Measurements from ENCODE around the gene PLCH1. TPM values are rescaled to one million over a fixed set of nuclear protein-coding genes. Genes with fewer than 3 reads are reported as not detected.

PLCH1 gene
- total RNA-seq, 4 donors from 2014 or later, result 0.29 to 12.0 (median 0.58) TPM

- TF ChIP-seq POLR2A (IDR thresholded peaks at IDR 0.05), result no peak
- TF ChIP-seq CTCF (IDR thresholded peaks at IDR 0.05), result no peak
- H3K27ac ChIP-seq, result no peak overlapping the region
- H3K9me3 ChIP-seq, result no peaks in the 10 kb centered on the region
- DNase-seq, result no peak
- intact Hi-C loops (cut with DNase I; ENCODE audit: low total_unique reads), result no loop called here
- H3K27me3 ChIP-seq, result no peaks in the 10 kb centered on the region
- no peak overlapping the region for H3K4me3 ChIP-seq
- H3K36me3 ChIP-seq, result no peaks in the 10 kb centered on the region
- H3K4me1 ChIP-seq, result no peaks in the 10 kb centered on the region
Observed at GRCh38 chr3:155550391-155550790, 194.5 kb downstream of the PLCH1 start.

- no peaks in the 10 kb centered on the region for H3K4me1 ChIP-seq
- H3K27me3 ChIP-seq, result no peaks in the 10 kb centered on the region
- no peak overlapping the region for H3K4me3 ChIP-seq
- no peaks in the 10 kb centered on the region for H3K36me3 ChIP-seq
- TF ChIP-seq POLR2A (IDR thresholded peaks at IDR 0.05) (no peak), CTCF (IDR thresholded peaks at IDR 0.05) (no peak)
- H3K9me3 ChIP-seq, result no peaks in the 10 kb centered on the region
- H3K27ac ChIP-seq, result no peak overlapping the region
- intact Hi-C loops (cut with DNase I; ENCODE audit: low total_unique reads), result no loop called here
- no peak for DNase-seq
Observed at GRCh38 chr3:155549087-155549486, 195.8 kb downstream of the PLCH1 start.

GRCh38 chr3:155548195-155548594 lies 196.7 kb downstream of the PLCH1 start:
- Histone ChIP-seq H3K27ac (no peak overlapping the region), H3K4me1 (no peaks in the 10 kb centered on the region), H3K27me3 (no peaks in the 10 kb centered on the region), H3K4me3 (no peak overlapping the region), H3K36me3 (no peaks in the 10 kb centered on the region), H3K9me3 (no peaks in the 10 kb centered on the region)
- TF ChIP-seq CTCF (IDR thresholded peaks at IDR 0.05) (no peak), POLR2A (IDR thresholded peaks at IDR 0.05) (no peak)
- no peak for DNase-seq
- intact Hi-C loops (cut with DNase I; ENCODE audit: low total_unique reads), result no loop called here

DNA sequence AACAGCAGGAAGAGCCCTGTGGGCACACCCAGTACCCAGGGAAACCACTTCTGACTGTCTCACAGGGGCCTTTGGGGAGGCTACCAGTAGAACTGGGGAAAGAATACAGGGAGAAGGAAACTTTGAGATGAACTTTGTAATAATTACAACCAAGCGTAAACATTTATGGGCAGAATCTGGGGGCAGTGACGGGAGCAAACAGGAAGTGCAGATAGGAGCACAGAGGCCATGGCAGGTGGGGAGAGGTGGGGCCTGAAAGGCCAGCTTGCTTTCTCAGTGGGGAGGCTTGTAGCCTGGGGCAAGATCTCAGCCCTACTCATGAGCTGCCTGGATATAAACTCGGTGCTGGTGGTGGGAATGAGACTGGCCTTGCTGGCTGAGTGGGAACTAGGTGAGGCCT lies 209.8 kb downstream of the PLCH1 start:
- Histone ChIP-seq H3K27ac (no peak overlapping the region), H3K9me3 (no peaks in the 10 kb centered on the region), H3K4me3 (no peak overlapping the region), H3K27me3 (no peaks in the 10 kb centered on the region), H3K36me3 (no peaks in the 10 kb centered on the region), H3K4me1 (no peaks in the 10 kb centered on the region)
- DNase-seq, result no peak
- TF ChIP-seq POLR2A (IDR thresholded peaks at IDR 0.05) (no peak), CTCF (IDR thresholded peaks at IDR 0.05) (no peak)
- intact Hi-C loops (cut with DNase I; ENCODE audit: low total_unique reads), result no loop called here

- no peak for TF ChIP-seq POLR2A (IDR thresholded peaks at IDR 0.05)
- no peak for TF ChIP-seq CTCF (IDR thresholded peaks at IDR 0.05)
- Histone ChIP-seq H3K27ac (no peak overlapping the region), H3K36me3 (no peaks in the 10 kb centered on the region), H3K4me3 (no peak overlapping the region), H3K4me1 (no peaks in the 10 kb centered on the region), H3K27me3 (no peaks in the 10 kb centered on the region), H3K9me3 (no peaks in the 10 kb centered on the region)
- intact Hi-C loops (cut with DNase I; ENCODE audit: low total_unique reads), result no loop called here
- no peak for DNase-seq
Observed at GRCh38 chr3:155528579-155528978, 216.3 kb downstream of the PLCH1 start.

Measured in uterus (tissue), 4 donors.